ENCODE data around the gene ABHD17C. TPM values are rescaled to one million over a fixed set of nuclear protein-coding genes. Genes with fewer than 3 reads are reported as not detected.

ABHD17C gene
- total and polyA plus RNA-seq, 2 donors (not counting 3 experiments of a cell fraction or from before 2014, with no cell fraction given) = 5.9 to 10.9 TPM

GRCh38 chr15:80736560-80736959 lies 41.5 kb downstream of the ABHD17C start:
- no peak overlapping the region for H3K9ac ChIP-seq (replicated peaks; ENCODE audit: extremely low read depth, insufficient read depth, low read length)
- BruUV-seq (replicated peaks) = no TSS peak
- no peak for TF ChIP-seq JUN (IDR thresholded peaks at IDR 0.05; ENCODE audit: borderline replicate concordance, insufficient read depth, insufficient read length, low read depth)
- TF ChIP-seq FOS (IDR thresholded peaks at IDR 0.05; ENCODE audit: borderline replicate concordance, insufficient read depth, low read length) = no peak
- TF ChIP-seq MYC (IDR thresholded peaks at IDR 0.05; ENCODE audit: low read depth, low read length) = no peak
- TF ChIP-seq GATA2 (IDR thresholded peaks at IDR 0.05; ENCODE audit: insufficient read depth, insufficient read length, low read depth, low read length) = no peak
- TF ChIP-seq EZH2 (IDR thresholded peaks at IDR 0.05; ENCODE audit: borderline replicate concordance, low read depth, low read length, severe bottlenecking) = no peak
- TF ChIP-seq POLR2A (IDR thresholded peaks at IDR 0.05; ENCODE audit: low read depth, low read length) = no peak
- TF ChIP-seq, protein P1, sequence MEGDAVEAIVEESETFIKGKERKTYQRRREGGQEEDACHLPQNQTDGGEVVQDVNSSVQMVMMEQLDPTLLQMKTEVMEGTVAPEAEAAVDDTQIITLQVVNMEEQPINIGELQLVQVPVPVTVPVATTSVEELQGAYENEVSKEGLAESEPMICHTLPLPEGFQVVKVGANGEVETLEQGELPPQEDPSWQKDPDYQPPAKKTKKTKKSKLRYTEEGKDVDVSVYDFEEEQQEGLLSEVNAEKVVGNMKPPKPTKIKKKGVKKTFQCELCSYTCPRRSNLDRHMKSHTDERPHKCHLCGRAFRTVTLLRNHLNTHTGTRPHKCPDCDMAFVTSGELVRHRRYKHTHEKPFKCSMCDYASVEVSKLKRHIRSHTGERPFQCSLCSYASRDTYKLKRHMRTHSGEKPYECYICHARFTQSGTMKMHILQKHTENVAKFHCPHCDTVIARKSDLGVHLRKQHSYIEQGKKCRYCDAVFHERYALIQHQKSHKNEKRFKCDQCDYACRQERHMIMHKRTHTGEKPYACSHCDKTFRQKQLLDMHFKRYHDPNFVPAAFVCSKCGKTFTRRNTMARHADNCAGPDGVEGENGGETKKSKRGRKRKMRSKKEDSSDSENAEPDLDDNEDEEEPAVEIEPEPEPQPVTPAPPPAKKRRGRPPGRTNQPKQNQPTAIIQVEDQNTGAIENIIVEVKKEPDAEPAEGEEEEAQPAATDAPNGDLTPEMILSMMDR (IDR thresholded peaks at IDR 0.05; ENCODE audit: extremely low read depth in 1 of 2, insufficient read depth in 1 of 2, low read depth in 1 of 2, low read length in 2 of 2) = no peak
- TF ChIP-seq MAX (IDR thresholded peaks at IDR 0.05; ENCODE audit: insufficient read depth, insufficient read length) = no peak
- no peak for TF ChIP-seq POLR2AphosphoS5 (IDR thresholded peaks at IDR 0.05; ENCODE audit: insufficient read depth, low read depth, low read length)
- H3K4me1 ChIP-seq (ENCODE audit: control insufficient read depth, extremely low read depth, insufficient read depth, low read length) = no peaks in the 10 kb centered on the region
- ChIA-PET CTCF (interaction anchor here (1.0 to 1.3 kb wide), 2 partner anchors 41 to 169 kb away, joined by 3 read pairs; no protein-coding TSS in a partner anchor), POLR2A (no interaction called here)
- no peak overlapping the region for H2AFZ ChIP-seq (ENCODE audit: low read depth, low read length)
- H3K9me1 ChIP-seq (replicated peaks; ENCODE audit: control insufficient read depth, extremely low read depth, insufficient read depth, low read length) = no peaks in the 10 kb centered on the region
- H3K9me3 ChIP-seq (replicated peaks; ENCODE audit: control insufficient read depth, insufficient read depth, low read length) = no peaks in the 10 kb centered on the region
- no peaks in the 10 kb centered on the region for H4K20me1 ChIP-seq (replicated peaks; ENCODE audit: control insufficient read depth, extremely low read depth, insufficient read depth, low read length)
- no peaks in the 10 kb centered on the region for H3K36me3 ChIP-seq (ENCODE audit: control insufficient read depth in 2 of 2, extremely low read depth in 1 of 2, insufficient read depth in 2 of 2, low read length in 2 of 2)
- no peak overlapping the region for H3K4me3 ChIP-seq (replicated peaks in 1 of 3; ENCODE audit: insufficient read depth in 1 of 3, low read depth in 1 of 3, low read length in 3 of 3)
- FAIRE-seq = peak; percentile 18
- no peak overlapping the region for H3K27ac ChIP-seq (ENCODE audit: insufficient read depth, low read depth, low read length)
- no peaks in the 10 kb centered on the region for H3K27me3 ChIP-seq (ENCODE audit: control insufficient read depth in 2 of 2, insufficient read depth in 2 of 2, low read length in 2 of 2)
- H3K4me2 ChIP-seq (ENCODE audit: insufficient read depth, low read length) = no peak overlapping the region
- intact Hi-C loops (cut with micrococcal nuclease) = no loop called here
- peak; percentile 70 for DNase-seq (ENCODE audit: low read depth, low spot score)
- dilution Hi-C loops (cut with MboI; ENCODE audit: extremely low pct_ligation_motif_present, low sequenced_read_pairs) = no loop called here
- H3K79me2 ChIP-seq (ENCODE audit: control insufficient read depth, insufficient read depth, low read length) = peaks cover 13% of the 10 kb centered on the region

Data from endothelial cell of umbilical vein (primary cell).